GM18526 (cell line): ENCODE measurements around the gene BANF1.

Experiments used
- POLR2A ChIP-seq: IDR thresholded peaks from 3 replicates; pipeline ENCODE4 v1.6.1; 2011; ENCODE audit not compliant: insufficient read length; ENCODE audit errors: extremely low read depth

The BANF1 gene

GRCh38 chr11:66014804-66015453 is 12.6 kb downstream of the BANF1 start:
- TF ChIP-seq POLR2A, result no peak

- TF ChIP-seq POLR2A, result no peak
Measured at GRCh38 chr11:66015454-66015881, 13.2 kb downstream of the BANF1 start.

GRCh38 chr11:66015936-66016792 is 13.9 kb downstream of the BANF1 start:
- no peak for TF ChIP-seq POLR2A

- no peak for TF ChIP-seq POLR2A
Measured at GRCh38 chr11:66016793-66017177, 14.5 kb downstream of the BANF1 start.

- no peak for TF ChIP-seq POLR2A
Measured at GRCh38 chr11:66017321-66017720, 15.0 kb downstream of the BANF1 start.

GRCh38 chr11:66020212-66020611 is 17.9 kb downstream of the BANF1 start:
- no peak for TF ChIP-seq POLR2A

GRCh38 chr11:66020618-66021357 is 18.5 kb downstream of the BANF1 start:
- no peak for TF ChIP-seq POLR2A

- TF ChIP-seq POLR2A, result no peak
Measured at GRCh38 chr11:66022401-66023185, 20.3 kb downstream of the BANF1 start.

GRCh38 chr11:66026017-66026529 is 23.8 kb downstream of the BANF1 start, which contains the start of gene CATSPER1:
Gene CATSPER1 (minus strand): TSS chr11:66026479. CDS start chr11:66026379, 100 bp downstream.
- no peak for TF ChIP-seq POLR2A

GRCh38 chr11:66032957-66033735 is 30.8 kb downstream of the BANF1 start:
- TF ChIP-seq POLR2A, result no peak

- no peak for TF ChIP-seq POLR2A
Measured at GRCh38 chr11:66035653-66036333, 33.5 kb downstream of the BANF1 start.

- no peak for TF ChIP-seq POLR2A
Measured at GRCh38 chr11:66036334-66036710, 34.0 kb downstream of the BANF1 start.

GRCh38 chr11:66037327-66037726 is 35.0 kb downstream of the BANF1 start:
- no peak for TF ChIP-seq POLR2A
